Stimulated activated CD4-positive, alpha-beta T cell treated with anti-CD3 and anti-CD28 coated beads, Interleukin-4, amount 100 ng/mL, for 4 hours (primary cell): ENCODE data around the gene CD99.
"Not testable (repeated sequence)": the region's sequence is repeated elsewhere in the genome, so short reads cannot be mapped to it uniquely, and the experiment has no call there.

ENCODE experiments used
- DNase-seq, 2 experiments: peaks; one replicate each; pipeline ENCODE4 v3.0.0-alpha.2; 2020

The CD99 gene

DNA sequence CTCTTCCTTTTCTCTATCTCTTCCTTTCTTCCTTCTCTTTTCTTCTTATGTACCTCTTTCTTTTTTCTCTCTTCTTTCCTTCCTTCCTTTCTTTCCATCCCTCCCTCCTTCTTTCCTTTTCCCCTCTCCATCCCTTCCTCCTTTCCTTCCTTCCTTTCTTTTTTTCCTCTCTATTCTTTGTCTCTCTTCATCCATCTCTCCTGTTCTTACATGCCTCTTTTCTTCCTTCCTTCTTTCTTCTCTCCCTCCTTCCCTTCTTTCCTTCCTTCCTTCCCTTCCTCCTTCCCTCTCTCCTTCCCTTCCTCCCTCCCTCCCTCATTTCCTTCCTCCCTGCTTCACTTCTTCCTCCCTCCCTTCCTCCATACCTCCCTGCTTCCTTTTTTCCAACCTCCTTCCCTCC lies 41.6 kb downstream of the CD99 start:
- DNase-seq: no peak

DNA sequence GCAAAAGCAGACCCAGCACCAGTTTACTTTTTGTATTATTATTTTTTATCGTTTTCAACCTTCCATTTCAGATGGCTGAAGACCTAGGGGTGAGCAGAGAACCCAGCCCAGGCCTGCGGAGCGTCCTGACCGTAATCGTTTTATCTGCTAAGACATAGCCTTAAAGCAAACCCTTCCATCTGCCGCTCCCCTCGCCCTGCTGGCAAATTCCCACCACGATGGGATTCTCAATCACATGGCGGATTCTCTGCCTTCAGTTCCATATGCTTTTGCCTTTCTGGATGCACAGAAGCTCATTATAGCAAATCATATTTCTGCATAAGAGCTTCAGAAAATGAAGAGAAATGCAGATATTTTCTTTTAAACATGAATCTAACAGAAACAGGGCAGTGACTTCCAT lies 42.2 kb downstream of the CD99 start:
- DNase-seq: no peak

DNA sequence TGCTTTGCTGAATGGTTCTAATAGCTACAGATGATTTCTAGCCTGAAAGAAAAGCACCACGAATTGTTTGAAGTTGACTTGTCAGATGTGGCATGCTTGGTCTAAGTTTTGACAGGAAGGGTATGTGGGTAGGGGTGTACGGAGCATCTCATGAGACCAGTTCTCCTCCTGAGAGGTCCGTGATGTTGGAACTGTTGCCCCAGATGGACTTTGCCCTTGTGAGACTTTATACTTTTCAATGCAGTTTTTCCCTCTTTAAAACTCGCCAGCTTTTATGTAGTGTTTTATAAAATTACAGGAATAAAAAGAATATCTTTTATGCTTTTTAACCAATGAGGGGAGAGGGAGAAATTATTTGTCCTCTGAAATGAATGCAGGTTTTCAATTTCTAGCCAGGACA lies 44.2 kb downstream of the CD99 start:
- no peak for DNase-seq

DNA sequence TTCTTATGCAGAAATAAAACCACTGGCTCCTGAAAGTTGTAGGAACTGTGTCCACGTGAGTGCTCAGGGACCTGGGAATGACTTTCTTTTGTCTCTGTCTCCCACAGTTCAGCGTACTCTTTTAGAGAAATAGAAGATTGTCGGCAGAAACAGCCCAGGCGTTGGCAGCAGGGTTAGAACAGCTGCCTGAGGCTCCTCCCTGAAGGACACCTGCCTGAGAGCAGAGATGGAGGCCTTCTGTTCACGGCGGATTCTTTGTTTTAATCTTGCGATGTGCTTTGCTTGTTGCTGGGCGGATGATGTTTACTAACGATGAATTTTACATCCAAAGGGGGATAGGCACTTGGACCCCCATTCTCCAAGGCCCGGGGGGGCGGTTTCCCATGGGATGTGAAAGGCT lies 49.6 kb downstream of the CD99 start:
- no peak for DNase-seq

DNA sequence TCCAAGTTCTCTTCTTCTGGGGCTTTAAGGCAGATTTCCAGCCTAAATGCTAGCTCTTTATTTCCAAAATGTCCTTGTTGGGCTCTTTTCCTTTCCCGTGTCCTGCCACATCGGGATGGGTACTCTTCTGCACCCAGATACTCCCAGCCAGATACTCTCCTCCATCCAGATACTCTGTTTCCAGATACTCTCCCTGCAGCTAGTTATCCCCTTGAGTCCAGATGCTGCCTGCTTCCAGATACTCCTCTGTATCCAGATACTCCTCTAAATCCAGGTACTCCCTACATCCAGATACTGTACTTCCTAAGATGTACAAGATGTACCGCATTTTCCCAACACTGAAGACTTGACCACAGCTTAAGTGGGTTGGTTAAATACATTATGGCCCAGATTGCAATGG lies 50.3 kb downstream of the CD99 start:
- DNase-seq: no peak

DNA sequence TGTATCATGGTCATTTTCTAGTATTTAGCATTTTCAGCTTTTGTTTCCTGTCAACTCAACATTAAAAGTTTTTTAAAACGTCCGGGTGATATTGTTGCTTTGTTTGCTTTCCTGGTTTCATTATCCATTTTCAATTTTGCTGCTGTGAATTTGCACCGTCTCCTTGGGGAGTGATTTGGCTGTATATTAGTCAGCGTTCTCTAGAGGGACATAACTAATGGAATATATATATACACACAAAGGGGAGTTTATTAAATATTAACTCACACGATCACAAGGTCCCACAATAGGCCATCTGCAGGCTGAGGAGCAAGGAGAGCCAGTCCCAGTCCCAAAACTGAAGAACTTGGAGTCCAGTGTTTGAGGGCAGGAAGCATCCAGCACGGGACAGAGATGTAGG lies 55.2 kb downstream of the CD99 start:
- DNase-seq: not testable (repeated sequence)

DNA sequence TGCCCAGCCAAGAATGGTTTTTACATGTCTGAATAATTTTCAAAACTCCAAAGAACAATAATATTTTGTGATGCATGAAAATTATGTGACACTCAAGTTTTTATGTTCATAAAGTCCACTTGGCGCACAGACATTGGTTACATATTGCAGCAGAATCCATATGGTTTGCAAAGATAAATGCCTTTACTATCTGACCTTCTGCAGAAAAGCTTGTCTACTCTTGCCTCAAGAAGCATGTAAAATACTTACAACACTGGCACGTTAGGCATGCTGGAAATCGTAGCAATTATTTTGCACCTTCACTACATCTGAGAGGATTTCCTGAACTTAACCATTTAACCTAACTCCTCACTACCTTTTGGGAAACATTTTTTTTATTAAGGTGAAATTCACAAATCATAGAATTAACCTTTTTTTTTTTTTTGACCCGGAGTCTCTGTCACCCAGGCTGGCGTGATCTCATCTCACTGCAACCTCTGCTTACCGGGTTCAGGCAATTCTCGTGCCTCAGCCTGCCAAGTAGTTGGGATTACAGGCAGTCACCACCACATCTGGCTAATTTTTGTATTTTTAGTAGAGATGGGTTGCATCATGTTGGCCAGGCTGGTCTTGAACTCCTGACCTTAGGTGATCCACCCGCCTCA lies 57.2 kb downstream of the CD99 start:
- no peak for DNase-seq

DNA sequence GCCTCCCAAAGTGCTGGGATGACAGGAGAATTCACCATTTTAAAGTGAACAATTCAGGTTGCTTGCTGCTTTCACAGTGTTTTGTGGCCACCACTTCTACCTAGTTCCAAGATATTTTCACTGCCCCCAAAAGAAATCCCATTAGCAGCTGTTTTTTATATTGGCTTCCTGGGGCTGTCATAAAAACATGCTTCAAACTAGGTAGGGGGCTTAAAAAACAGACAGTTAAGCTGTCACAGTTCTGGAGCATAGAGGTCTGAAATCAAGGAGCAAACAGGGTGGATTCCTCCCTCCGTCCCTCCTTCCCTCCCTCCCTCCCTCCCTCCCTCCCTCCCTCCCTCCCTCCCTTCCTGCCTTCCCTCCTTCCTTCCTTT lies 57.7 kb downstream of the CD99 start:
- DNase-seq: no peak

DNA sequence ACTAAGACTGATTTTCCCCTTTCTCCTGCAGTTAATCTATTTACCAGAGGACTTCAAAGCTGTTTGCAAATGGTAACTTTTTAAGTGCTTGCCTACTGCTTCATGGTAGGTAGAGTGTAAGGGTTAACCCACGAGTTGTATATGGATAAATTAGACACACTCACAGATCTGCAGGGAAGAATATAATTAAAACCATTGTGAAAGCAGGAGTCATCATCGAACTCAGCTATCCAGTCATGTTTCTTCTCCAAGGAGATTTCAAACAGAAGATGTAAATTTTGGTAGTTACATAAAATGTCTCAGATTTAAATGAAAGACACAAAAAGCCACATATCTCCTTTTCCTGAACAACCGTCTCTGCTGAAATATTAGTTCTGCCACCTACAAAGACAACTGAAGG lies 60.2 kb downstream of the CD99 start:
- no peak for DNase-seq

DNA sequence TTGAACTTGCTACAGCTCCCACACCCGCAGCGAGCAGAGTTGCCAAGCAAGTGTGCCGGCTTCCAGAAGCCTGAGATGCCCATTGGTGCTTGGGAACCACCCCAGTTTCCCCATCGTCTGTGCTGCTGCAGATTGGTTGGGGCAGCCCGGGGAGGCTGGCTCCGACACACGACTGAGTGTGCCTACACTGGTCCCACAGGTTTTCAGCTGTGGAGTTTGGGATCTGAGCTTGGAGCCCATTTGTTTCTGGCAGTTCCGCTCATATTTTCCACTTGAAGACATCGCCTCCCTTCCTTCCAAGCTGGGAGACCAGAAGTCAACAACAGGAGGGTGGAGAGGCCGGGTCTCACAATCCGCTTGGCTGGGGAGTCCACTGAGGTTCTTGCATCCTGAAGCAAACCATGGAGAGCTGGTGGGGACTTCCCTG lies 60.8 kb downstream of the CD99 start, which contains the start of gene XG:
Gene XG (plus strand): TSS at position 167 of the 427 bp plus-strand sequence. CDS start 235 bp downstream, at position 402.
- DNase-seq: not testable (repeated sequence)

DNA sequence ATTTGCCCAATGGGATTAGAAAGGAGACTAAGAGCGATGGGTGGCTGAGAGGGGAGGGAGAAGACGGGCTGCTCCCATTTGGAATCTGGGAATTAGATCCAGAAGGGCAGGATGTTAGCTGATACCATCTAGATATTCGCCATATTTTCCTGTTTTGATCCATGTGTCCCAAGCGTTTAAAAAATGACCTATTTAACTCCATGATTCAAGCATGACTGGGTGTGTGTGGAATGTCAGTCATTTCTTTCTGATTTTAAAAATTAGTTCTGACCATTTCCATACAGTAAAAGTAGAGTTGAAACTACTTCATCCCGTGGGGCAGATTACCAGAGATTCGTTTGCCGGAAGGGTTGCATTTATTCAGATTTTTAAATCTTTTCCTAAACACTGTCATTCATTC lies 61.3 kb downstream of the CD99 start:
- DNase-seq: not testable (repeated sequence)

DNA sequence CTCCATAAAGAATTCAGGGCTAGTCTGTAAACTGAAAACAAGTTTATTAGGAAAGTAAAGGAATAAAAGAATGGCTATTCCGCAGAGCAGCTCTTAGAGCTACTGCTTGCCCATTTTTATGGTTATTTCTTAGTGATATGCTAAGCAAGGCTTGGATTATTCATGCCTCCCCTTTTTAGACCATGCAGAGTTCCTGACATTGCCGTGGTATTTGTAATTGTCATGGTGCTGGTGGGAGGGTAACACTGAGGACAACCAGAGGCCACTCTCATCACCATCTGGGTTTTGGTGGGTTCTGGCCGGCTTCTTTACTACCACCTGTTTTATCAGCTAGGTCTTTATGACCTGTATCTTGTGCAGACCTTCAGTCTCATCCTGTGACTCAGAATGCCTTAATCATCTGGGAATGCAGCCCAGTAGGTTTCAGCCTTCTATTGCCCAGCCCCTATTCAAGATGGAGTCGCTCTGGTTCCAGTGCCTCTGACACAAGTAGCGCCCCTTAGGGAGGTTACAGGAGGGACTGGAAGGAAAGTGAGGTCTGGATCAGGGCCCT lies 64.1 kb downstream of the CD99 start:
- not testable (repeated sequence) for DNase-seq

DNA sequence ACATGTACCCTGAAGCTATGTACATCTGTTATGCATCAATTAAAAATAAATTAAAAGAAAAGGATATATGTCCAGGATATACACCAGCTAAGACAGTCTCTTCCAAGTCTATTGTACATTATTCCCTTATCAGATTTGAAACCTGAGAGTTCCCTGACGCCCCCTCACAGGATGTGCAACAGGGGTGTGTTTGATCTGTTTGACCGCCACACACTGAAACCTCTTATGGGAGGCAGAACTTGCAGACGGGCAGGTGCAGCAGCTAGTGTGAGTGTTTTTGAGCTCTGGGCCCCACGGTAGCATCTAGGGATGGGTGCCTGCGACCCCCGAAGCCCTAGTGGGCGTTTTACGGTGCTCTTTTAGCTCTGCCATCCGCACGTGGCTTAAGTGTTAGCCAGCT lies 65.5 kb downstream of the CD99 start:
- DNase-seq: no peak

DNA sequence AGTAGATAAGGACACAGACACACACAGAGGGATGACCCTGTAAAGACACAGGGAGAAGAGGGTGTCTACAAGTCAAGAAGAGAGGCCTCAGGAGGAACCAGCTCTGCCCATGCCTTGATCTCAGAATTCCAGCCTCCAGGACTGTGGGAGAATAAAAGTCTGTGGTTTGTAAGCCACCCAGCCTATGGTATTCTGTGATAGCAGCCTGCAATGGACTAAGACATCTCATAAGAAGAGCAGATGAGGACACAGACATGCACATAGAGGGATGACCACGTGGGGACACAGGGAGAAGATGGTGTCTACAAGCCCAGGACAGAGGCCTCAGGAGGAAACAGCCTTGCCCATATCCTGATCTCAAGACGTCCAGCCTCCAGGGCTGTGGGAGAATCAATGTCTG lies 70.2 kb downstream of the CD99 start:
- no peak for DNase-seq

DNA sequence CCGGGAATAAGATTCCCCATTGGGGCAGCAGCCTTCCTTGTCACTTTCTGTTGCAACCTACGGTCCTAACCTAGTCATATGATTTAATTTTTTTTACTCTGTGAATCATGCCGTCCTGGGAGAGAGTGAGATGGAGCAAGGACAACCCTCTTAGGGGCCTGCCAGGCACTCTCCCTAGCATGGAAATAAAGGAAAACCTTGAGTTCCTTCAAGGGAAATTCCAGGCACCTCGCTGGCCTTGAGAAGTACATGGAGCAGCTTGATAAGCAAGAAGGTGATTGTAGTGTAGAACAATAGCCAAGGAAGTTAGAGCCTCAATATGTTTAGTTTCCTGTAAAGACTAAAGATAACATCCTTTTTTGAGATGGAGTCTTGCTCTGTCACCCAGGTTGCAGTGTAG lies 71.6 kb downstream of the CD99 start:
- not testable (repeated sequence) for DNase-seq

DNA sequence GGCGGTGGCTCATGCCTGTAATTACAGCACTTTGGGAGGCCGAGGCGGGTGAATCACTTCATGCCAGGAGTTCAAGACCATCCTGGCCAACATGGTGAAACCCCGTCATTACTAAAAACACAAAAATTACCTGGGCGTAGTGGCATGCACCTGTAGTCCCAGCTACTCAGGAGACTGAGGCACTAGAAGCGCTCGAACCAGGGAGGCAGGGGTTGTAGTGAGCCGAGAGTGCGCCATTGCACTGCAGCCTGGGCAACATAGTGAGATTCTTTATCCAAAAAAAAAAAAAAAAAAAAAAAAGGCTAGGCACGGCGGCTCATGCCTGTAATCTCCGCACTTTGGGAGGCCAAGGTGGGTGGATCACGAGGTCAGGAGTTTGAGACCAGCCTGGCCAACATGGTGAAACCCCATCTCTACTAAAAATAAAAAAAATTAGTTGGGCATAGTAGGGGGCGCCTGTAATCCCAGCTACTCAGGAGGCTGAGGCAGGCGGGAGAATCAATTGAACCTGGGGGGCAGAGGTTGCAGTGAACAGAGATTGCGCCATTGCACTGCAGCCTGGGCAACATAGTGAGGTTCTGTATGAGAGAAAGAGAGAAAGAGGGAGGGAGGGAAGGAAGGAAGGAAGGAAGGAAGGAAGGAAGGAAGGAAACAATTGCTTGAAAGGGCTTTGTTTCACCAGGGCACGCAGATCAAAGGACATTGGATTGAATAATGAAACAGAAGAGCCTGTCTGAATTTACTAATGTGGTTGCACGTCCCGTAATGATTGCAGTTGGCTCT lies 73.9 kb downstream of the CD99 start:
- not testable (repeated sequence) for DNase-seq

DNA sequence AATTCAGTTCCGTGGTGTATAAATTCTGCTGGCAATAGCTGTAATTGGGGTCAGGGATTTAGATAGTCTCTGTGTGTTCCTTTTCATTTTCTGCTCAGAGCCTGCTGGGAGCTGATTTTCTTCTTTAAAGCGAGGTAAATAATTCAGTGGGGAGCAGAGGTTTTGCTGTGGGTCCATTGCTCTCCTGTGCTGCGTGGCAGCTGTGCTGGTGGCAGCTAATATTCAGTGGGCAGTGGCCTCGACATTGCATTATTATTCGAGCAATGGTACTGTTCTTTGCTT lies 74.4 kb downstream of the CD99 start:
- no peak for DNase-seq

DNA sequence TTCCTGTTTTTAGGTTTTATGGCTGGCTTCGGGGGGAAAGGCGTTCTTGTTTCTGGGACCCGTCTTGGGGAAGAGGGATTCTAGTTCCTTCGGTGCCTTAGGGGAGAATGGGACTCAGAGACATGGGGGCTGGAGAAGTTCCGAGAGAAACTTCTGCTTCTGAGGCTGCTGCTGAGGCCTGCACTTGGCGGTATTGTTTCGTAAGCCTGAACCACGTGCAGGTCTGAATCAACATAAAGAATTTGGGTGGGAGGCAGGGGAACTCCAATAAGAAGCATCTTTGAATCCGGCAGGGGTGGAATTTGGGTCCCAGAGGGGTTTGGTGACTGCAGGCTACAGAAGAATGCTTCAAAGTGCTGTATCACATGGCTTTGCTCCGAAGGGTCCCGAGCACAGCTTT lies 75.8 kb downstream of the CD99 start:
- no peak for DNase-seq

DNA sequence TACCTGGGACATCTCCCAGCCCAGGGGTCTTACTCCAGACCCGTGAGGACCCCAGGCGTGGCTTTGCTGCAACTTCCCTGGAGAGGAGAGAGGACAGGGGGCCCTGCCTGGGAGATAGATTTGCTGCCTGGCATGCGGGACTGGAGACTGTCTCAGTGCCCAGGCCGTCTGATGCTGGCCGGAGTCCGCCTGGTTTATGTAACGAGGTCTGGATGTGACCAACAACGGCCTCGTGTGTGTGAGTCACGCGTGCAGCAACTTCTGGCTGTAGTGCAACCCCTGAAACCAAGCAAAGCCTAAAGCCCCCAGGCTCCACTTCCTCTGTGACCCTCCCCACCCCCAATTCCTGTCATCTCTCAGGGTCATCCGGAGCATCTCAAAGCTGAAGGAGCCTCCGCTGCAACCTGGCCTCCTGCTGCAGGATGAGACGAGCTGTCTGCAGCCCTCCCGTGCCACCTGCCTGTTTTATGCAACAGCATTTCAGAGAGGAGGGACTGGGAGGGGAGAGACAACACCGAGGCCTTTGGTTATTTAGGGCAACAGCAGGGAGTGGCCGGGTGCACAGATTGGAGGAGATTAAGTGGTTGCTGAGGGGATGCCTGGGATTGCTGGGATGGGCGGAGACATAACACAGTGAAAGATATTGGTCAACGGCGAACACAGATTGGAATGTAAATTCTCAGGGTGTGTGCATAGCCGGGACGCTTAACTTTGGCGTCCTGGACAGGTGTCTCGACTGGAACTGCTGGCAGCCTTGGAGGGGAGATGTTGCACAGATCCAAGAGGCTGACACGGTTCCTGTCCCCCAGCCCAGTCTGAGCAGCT lies 76.7 kb downstream of the CD99 start:
- no peak for DNase-seq

DNA sequence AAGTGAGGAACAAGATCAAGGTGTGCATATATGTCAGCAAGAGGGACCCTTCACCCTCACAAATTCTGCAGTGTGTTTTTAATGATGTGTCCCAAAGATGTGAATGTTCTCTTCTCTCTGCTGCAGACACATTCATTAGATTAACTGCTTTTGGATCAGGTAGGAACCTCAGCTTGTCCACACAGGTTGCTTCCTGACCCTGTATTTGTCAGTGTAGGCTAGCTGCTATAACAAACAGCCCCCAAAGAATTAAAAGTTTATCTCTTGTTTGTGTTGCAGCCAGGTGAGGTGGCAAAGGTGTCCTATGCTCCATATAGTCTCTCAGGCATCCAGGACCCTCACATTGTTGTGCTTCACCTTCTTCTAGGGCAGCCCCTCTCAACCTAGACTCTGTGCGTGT lies 78.5 kb downstream of the CD99 start:
- DNase-seq: no peak

DNA sequence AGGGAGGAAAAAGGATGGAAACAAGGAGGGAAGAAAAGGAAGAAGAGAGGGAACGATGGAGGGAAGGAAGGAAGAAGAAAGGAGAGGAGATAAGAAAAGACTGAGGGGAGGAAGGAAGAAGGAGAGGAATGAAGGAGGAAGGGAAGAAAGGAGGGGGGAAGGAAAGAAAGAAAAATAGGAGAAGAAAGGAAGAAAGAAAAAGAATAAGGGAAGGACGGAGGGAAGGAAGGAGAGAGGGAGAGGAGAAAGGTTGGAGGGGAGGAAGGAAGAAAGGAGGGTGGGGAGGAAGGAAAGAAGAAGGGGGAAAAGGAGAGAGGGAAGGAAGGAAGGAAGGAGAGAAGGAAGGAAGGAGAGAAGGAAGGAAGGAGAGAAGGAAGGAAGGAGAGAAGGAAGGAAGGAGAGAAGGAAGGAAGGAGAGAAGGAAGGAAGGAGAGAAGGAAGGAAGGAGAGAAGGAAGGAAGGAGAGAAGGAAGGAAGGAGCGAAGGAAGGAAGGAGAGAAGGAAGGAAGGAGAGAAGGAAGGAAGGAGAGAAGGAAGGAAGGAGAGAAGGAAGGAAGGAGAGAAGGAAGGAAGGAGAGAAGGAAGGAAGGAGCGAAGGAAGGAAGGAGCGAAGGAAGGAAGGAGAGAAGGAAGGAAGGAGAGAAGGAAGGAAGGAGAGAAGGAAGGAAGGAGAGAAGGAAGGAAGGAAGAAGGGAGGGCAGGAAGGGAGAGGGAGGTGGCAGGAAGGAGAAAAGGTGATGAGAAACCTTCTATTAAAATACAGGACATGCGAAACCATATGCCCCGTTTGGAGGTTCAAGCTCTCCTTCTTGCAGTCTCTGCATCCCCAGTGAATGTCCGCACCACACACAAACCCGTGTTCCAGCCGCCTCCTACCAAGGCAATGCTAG lies 82.3 kb downstream of the CD99 start:
- not testable (repeated sequence) for DNase-seq

DNA sequence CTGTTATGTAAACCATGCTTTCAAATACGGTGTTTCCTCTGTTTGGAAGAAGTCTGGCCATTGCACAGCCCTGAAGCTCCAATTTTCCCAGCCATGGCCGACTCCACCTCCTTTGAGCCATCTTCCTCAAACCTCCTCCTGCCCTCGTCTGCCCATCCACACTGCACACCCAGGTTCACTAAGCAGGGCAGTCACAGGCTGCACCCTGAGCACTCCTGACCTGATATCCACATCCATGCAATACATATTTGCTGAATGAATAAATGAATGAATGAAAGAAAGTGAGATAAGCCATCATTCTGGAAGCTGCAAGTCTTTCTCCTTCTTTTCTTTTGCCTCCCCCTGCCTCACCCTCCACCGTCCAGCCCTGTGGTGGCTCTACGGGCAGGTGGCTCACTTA lies 83.0 kb downstream of the CD99 start:
- no peak for DNase-seq

DNA sequence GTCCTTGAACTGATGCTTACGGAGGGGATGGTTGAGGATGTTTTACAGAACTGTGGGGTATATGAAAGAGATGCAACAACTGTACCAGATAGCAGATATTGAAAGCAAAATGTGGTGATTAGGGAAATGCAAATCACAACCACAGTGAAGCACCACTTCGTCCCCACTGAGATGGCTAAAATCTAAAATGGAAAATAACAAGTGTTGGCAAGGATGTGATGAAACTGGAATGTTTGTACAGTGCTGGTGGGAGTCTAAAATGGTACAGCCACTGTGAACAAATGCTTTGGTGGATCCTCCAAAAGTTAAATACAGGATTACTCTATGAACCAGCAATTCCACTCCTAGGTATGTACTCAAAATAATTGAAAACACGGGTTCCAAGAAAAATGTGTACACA lies 83.7 kb downstream of the CD99 start:
- DNase-seq: no peak
